A549 (cell line): Measurements from ENCODE around the gene TNFRSF21. TPM values are rescaled to one million over a fixed set of nuclear protein-coding genes. Genes with fewer than 3 reads are reported as not detected.

Experiments used
- ATAC-seq, 2 experiments: fragments of 200-7000 bp in 1 of 2; fragments of >200 bp in 1 of 2; cut with Nextera tagmentation in 1 of 2; cut with Tn5 transposase in 1 of 2; 3 replicates each; pipeline versions ENCODE4 v1.8.0 to v1.9.1; 2018 to 2020; ENCODE audit warnings: mild to moderate bottlenecking in 1 of 2, moderate library complexity in 1 of 2
- CTCF ChIA-PET: fragments of 300-600 bp; sonication (Branson Sonifier 250); formaldehyde crosslinking; extraction: SDS; loops from one replicate; lab custom pipeline; 2021; ENCODE audit warnings: antibody characterized with exemption, inconsistent platforms; lab: Yijun Ruan, JAX
- POLR2A ChIA-PET: fragments of 350-600 bp; formaldehyde crosslinking; extraction: SDS; loops from one replicate; lab custom pipeline; 2021; ENCODE audit warnings: antibody characterized with exemption, inconsistent platforms; lab: Yijun Ruan, JAX
- DNase-seq, 2 experiments: peaks; one replicate each; pipeline versions ENCODE4 v3.0.0 to v3.0.0-alpha.2; 2011 to 2016; ENCODE audit warnings: low read depth in 1 of 2, low spot score in 1 of 2
- FAIRE-seq: peaks from 2 replicates; lab custom pipeline; 2011; peaks lifted over from hg19 to GRCh38; lab: Jason Lieb, UNC
- H3K27ac ChIP-seq, 2 experiments: fragments of >200 bp; sonication (Bioruptor Twin); formaldehyde crosslinking; 3 replicates each; pipeline ENCODE4 v1.5.1; 2016 to 2017
- H3K4me1 ChIP-seq: fragments of >200 bp; sonication (Bioruptor Twin); formaldehyde crosslinking; 3 replicates; pipeline ENCODE4 v1.6.1; 2016
- H3K4me2 ChIP-seq: fragments of >200 bp; sonication (Bioruptor Twin); formaldehyde crosslinking; 3 replicates; pipeline ENCODE4 v1.6.1; 2016
- H3K4me3 ChIP-seq: fragments of >200 bp; sonication (Bioruptor Twin); formaldehyde crosslinking; 3 replicates; pipeline ENCODE4 v1.5.1; 2016
- H3K9me3 ChIP-seq: fragments of >200 bp; sonication (Bioruptor Twin); formaldehyde crosslinking; 3 replicates; pipeline ENCODE4 v1.6.1; 2016
- ATOH8 ChIP-seq: fragments of 250-450 bp; sonication (Bioruptor Pico); IDR thresholded peaks from 2 replicates; pipeline ENCODE4 v1.5.0; 2020; ENCODE audit warnings: low read depth, mild to moderate bottlenecking, moderate library complexity
- FOSL2 ChIP-seq, 2 experiments: fragments of 450-650 bp in 1 of 2; fragments of >200 bp in 1 of 2; sonication (Bioruptor Twin) in 1 of 2; formaldehyde crosslinking; IDR thresholded peaks; 2 replicates each; pipeline versions ENCODE4 v1.5.0 to v1.6.1; 2016 to 2020; ENCODE audit warnings: mild to moderate bottlenecking in 1 of 2, moderate library complexity in 1 of 2
- GATA3 ChIP-seq: IDR thresholded peaks from 2 replicates; pipeline ENCODE4 v1.6.1; 2012; ENCODE audit warnings: borderline replicate concordance
- HOXA7 ChIP-seq: fragments of 250-450 bp; sonication (Bioruptor Pico); IDR thresholded peaks from 2 replicates; pipeline ENCODE4 v1.5.0; 2020; ENCODE audit warnings: mild to moderate bottlenecking, moderate library complexity
- HOXB5 ChIP-seq: fragments of 250-450 bp; sonication (Bioruptor Pico); IDR thresholded peaks from 2 replicates; pipeline ENCODE4 v1.5.0; 2020; ENCODE audit warnings: mild to moderate bottlenecking, moderate library complexity
- JUNB ChIP-seq: fragments of >200 bp; sonication (Bioruptor Twin); formaldehyde crosslinking; IDR thresholded peaks from 2 replicates; pipeline ENCODE4 v1.6.1; 2016
- NPAS2 ChIP-seq: fragments of 250-450 bp; sonication (Bioruptor Pico); IDR thresholded peaks from 2 replicates; pipeline ENCODE4 v1.8.0; 2022; ENCODE audit warnings: mild to moderate bottlenecking, moderate library complexity, borderline replicate concordance
- PBX3 ChIP-seq: IDR thresholded peaks from 2 replicates; pipeline ENCODE4 v1.6.1; 2012
- POLR2A ChIP-seq: IDR thresholded peaks from 2 replicates; pipeline ENCODE4 v1.6.1; 2012; ENCODE audit warnings: mild to moderate bottlenecking, low read length
- RAD21 ChIP-seq, 2 experiments: fragments of >200 bp in 1 of 2; sonication (Bioruptor Twin) in 1 of 2; formaldehyde crosslinking in 1 of 2; IDR thresholded peaks in 1 of 2; conservative IDR thresholded peaks in 1 of 2; 2 replicates in 1 of 2; 3 replicates in 1 of 2; pipeline ENCODE4 v1.6.1; 2012 to 2018; ENCODE audit warnings: inconsistent platforms in 1 of 2
- SMC3 ChIP-seq: fragments of >200 bp; sonication (Bioruptor Twin); formaldehyde crosslinking; IDR thresholded peaks from 3 replicates; pipeline ENCODE4 v1.6.1; 2018; ENCODE audit warnings: inconsistent platforms
- TP53 ChIP-seq: fragments of 250-450 bp; sonication (Bioruptor Pico); IDR thresholded peaks from 2 replicates; pipeline ENCODE4 v1.5.0; 2021; ENCODE audit warnings: mild to moderate bottlenecking, moderate library complexity
- USF2 ChIP-seq: fragments of 450-650 bp; IDR thresholded peaks from 2 replicates; pipeline ENCODE4 v1.6.1; 2014; ENCODE audit warnings: antibody characterized with exemption
- ZFP36 ChIP-seq: fragments of 450-650 bp; IDR thresholded peaks from 2 replicates; pipeline ENCODE4 v1.6.1; 2014; ENCODE audit warnings: borderline replicate concordance; ENCODE audit not compliant: partially characterized antibody
- WGBS: methylation state at CpG from one replicate; pipeline ENCODE4 v1.1.6; 2017; ENCODE audit errors: missing lambda C conversion rate; 5-methylcytosine and 5-hydroxymethylcytosine counted together
- polyA plus RNA-seq, 4 experiments: library from polyadenylated mRNA; depleted of rRNA in 3 of 4; stranded (reverse); fragments of >200 nt; fragmentation: RNase III in 1 of 4; extraction: RNeasy Plus Mini Kit Qiagen cat#74134 plus additional on column Dnase treatment in 1 of 4; gene quantifications; 2 replicates in 3 of 4; 3 replicates in 1 of 4; pipeline ENCODE4 v1.2.3, GENCODE V29; 2011 to 2017
- TF ChIP-seq, protein P1 (sequence below): IDR thresholded peaks from 2 replicates; pipeline ENCODE4 v1.6.1; 2012

TNFRSF21 gene
- polyA plus RNA-seq, 2 of the 4 experiments (the other 2 are of a cell fraction), result 14.1 to 15.6 TPM

DNA sequence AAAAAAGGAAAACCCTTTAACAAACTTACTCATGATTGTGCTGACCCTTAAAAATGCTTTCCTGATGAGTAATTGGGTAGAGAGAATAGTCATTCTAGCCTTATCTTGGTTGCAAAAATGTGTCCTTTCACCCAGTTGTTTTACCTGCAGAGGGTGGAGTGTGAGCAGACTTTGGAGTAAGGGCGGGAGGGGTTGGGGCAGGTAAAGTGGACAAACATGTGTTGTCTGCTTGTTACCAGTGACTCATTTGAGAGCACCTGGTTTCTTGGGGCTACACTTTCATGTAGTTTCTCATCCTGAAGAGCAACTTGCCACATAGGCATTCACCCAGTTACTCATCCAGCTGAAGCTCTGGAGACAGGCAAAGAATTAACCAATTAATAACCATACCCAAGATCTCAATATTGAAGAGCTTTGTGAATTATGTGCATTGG is 121.1 kb downstream of the TNFRSF21 start:
- WGBS, result no CpG with 5 or more reads among the region's 1 CpG
- Histone ChIP-seq H3K27ac (peak overlapping the region in 1 of 2 experiments; percentile 15; a peak in 2 of 6 replicates), H3K4me1 (peaks cover 20% of the 10 kb centered on the region), H3K4me2 (peak overlapping the region; percentile 47), H3K9me3 (no peaks in the 10 kb centered on the region), H3K4me3 (no peak overlapping the region)
- ATAC-seq (peak; percentile 62 to 82), DNase-seq (peak in 1 of 2 experiments; percentile 41), FAIRE-seq (no peak)
- ChIA-PET POLR2A (interaction anchor here (1.7 kb wide), 1 partner anchor 20 kb away, joined by 8 read pairs; no protein-coding TSS in a partner anchor), CTCF (no interaction called here)
- TF ChIP-seq SMC3, result 0 out of 3 replicates have a peak, but pooled peaks have one; percentile 10
- no peak for TF ChIP-seq ATOH8 (CRISPR knock-in tag)
- peak; percentile 39 for TF ChIP-seq FOSL2 (IDR thresholded peaks at IDR 0.05)
- no peak for TF ChIP-seq FOSL2 (CRISPR knock-in tag; IDR thresholded peaks at IDR 0.05)
- TF ChIP-seq JUNB, result peak; percentile 73
- 0 out of 5 replicates have a peak, but pooled peaks of 1 of the 2 experiments have one; percentile 11 for TF ChIP-seq RAD21 (conservative IDR thresholded peaks at IDR 0.05 in 1 of 2, IDR thresholded peaks at IDR 0.05 in 1 of 2)
- no peak for TF ChIP-seq PBX3

- 73% methylated on average over 5 of the region's 5 CpGs for WGBS
- TF ChIP-seq, protein P1, sequence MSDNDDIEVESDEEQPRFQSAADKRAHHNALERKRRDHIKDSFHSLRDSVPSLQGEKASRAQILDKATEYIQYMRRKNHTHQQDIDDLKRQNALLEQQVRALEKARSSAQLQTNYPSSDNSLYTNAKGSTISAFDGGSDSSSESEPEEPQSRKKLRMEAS, result no peak
- TF ChIP-seq GATA3 (no peak), TP53 (CRISPR knock-in tag) (no peak), POLR2A (no peak), HOXA7 (no peak)
- Histone ChIP-seq H3K27ac (peak overlapping the region; percentile 55 to 79; a peak in 5 of 6 replicates), H3K9me3 (no peaks in the 10 kb centered on the region), H3K4me1 (peaks cover 20% of the 10 kb centered on the region), H3K4me3 (no peak overlapping the region), H3K4me2 (peak overlapping the region; percentile 47)
- POLR2A ChIA-PET, result interaction anchor here (1.7 kb wide), 1 partner anchor 20 kb away, joined by 8 read pairs; no protein-coding TSS in a partner anchor
- no peak for DNase-seq
- FAIRE-seq, result no peak
- CTCF ChIA-PET, result interaction anchor here (1.2 kb wide), 1 partner anchor 39 kb away, joined by 3 read pairs; no protein-coding TSS in a partner anchor
- no peak for ATAC-seq
These were observed 121.7 kb downstream of the TNFRSF21 start for GRCh38 chr6:47187893-47188587.

DNA sequence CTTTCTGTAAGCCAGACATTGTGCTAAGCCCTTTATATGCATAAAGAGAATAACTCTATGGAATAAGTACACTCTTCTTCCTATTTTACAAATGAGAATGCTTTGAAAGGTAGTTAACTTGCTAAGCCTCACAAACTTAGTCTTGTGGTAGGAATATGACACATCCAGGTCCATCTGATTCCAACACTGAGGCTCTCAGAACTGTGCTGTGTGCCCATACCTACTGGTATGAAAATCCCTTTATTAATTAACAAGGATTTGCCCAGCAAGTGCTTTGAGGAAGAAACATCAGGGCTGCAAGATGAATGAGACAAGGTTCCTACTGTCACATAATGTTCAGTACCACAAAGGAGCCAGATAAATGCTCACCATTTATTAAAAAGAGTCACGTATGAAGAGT is 122.6 kb downstream of the TNFRSF21 start:
- CTCF ChIA-PET, result interaction anchor here (1.2 kb wide), 2 partner anchors 40 to 90 kb away, joined by 3 read pairs; no protein-coding TSS in a partner anchor
- WGBS, result 93% methylated on average over 1 of the region's 1 CpG
- no peak for DNase-seq
- no peak for ATAC-seq
- no peak for TF ChIP-seq ZFP36
- TF ChIP-seq USF2, result no peak
- no peak for TF ChIP-seq NPAS2 (CRISPR knock-in tag)
- no peak for TF ChIP-seq HOXB5 (CRISPR knock-in tag)
- no peak for TF ChIP-seq ATOH8 (CRISPR knock-in tag)
- peaks cover 20% of the 10 kb centered on the region for H3K4me1 ChIP-seq
- H3K9me3 ChIP-seq, result no peaks in the 10 kb centered on the region
- no peak overlapping the region for H3K4me3 ChIP-seq
- FAIRE-seq, result no peak
- no peak overlapping the region for H3K4me2 ChIP-seq
- H3K27ac ChIP-seq, result peak overlapping the region in 1 of 2 experiments; percentile 22; a peak in 2 of 6 replicates
- POLR2A ChIA-PET, result no interaction called here
